K562 (cell line): ENCODE data around the gene S100A9. TPM values are rescaled to one million over a fixed set of nuclear protein-coding genes. Genes with fewer than 3 reads are reported as not detected.

ENCODE experiments used
- ATAC-seq: fragments of 200-7000 bp; cut with Tn5 transposase; 3 replicates; pipeline ENCODE4 v1.9.1; 2020; ENCODE audit warnings: moderate library complexity
- BruUV-seq: library from RNA; stranded (reverse); fragments of 400-500 nt; replicated peaks from 2 replicates; lab custom pipeline; 2021; lab: Mats Ljungman, UMichigan
- CTCF ChIA-PET: fragments of 300-600 bp; formaldehyde crosslinking; extraction: SDS; loops from one replicate; lab custom pipeline; 2021; ENCODE audit warnings: low intra/inter-chr PET ratio; lab: Yijun Ruan, JAX
- POLR2A ChIA-PET: fragments of 300-600, 350-650 bp; sonication (Branson Sonifier 250); formaldehyde crosslinking; extraction: SDS; loops from one replicate; lab custom pipeline; 2021; ENCODE audit warnings: antibody characterized with exemption, inconsistent platforms; lab: Yijun Ruan, JAX
- DNase-seq, 4 experiments: peaks; one replicate each; pipeline versions ENCODE4 v3.0.0 to v3.0.0-alpha.2; 2011 to 2018; ENCODE audit warnings: low spot score in 3 of 4, mixed read lengths in 3 of 4; ENCODE audit errors: extremely low read depth in 1 of 4
- FAIRE-seq: peaks from 2 replicates; lab custom pipeline; 2011; peaks lifted over from hg19 to GRCh38; lab: Jason Lieb, UNC
- H2AFZ ChIP-seq: 2 replicates; pipeline ENCODE4 v1.6.0; 2011; ENCODE audit warnings: low read depth, low read length, control low read depth, inconsistent platforms
- H3K27ac ChIP-seq: fragments of 200-600 bp; 3 replicates; pipeline ENCODE4 v1.8.0; 2011; ENCODE audit warnings: low read depth, mild to moderate bottlenecking, control low read depth, inconsistent platforms, low read length, moderate library complexity, mixed read lengths; ENCODE audit errors: extremely low read depth
- H3K27me3 ChIP-seq, 2 experiments: fragments of 300-600 bp in 1 of 2; 2 replicates in 1 of 2; 3 replicates in 1 of 2; pipeline versions ENCODE4 v1.6.0 to v1.8.0; 2011; ENCODE audit warnings: inconsistent platforms in 2 of 2, low read length in 2 of 2, mild to moderate bottlenecking in 1 of 2, mixed read lengths in 1 of 2, moderate library complexity in 1 of 2; ENCODE audit not compliant: control insufficient read depth in 2 of 2, insufficient read depth in 2 of 2
- H3K36me3 ChIP-seq: fragments of 300-600 bp; 3 replicates; pipeline ENCODE4 v1.8.0; 2011; ENCODE audit warnings: mild to moderate bottlenecking, low read length, inconsistent platforms; ENCODE audit not compliant: control insufficient read depth, insufficient read depth
- H3K4me1 ChIP-seq, 2 experiments: fragments of 200-600 bp in 1 of 2; replicated peaks in 1 of 2; 2 replicates in 1 of 2; 3 replicates in 1 of 2; pipeline versions ENCODE4 v1.5.1 to v1.8.0; 2011; ENCODE audit warnings: inconsistent platforms in 2 of 2, low read length in 2 of 2, mild to moderate bottlenecking in 1 of 2, mixed read lengths in 1 of 2, moderate library complexity in 1 of 2; ENCODE audit not compliant: control insufficient read depth in 2 of 2, insufficient read depth in 2 of 2
- H3K4me2 ChIP-seq: 2 replicates; pipeline ENCODE4 v1.6.1; 2011; ENCODE audit warnings: low read length, control low read depth, inconsistent platforms, mixed read lengths; ENCODE audit not compliant: insufficient read depth
- H3K4me3 ChIP-seq: fragments of 200-600 bp; sonication (generic), shearing (Covaris generic); 2 replicates; pipeline ENCODE4 v1.5.1; 2016; ENCODE audit warnings: control low read depth, inconsistent platforms
- H3K79me2 ChIP-seq: fragments of 200-600 bp; 3 replicates; pipeline ENCODE4 v1.8.0; 2011; ENCODE audit warnings: low read length, inconsistent platforms; ENCODE audit not compliant: control insufficient read depth, insufficient read depth
- H3K9ac ChIP-seq, 2 experiments: 2 replicates each; pipeline versions ENCODE4 v1.6.0 to v1.6.1; 2011; ENCODE audit warnings: low read depth in 2 of 2, low read length in 2 of 2, control low read depth in 1 of 2, inconsistent platforms in 1 of 2, mild to moderate bottlenecking in 1 of 2, mixed read lengths in 1 of 2; ENCODE audit not compliant: insufficient read depth in 1 of 2
- H3K9me1 ChIP-seq: one replicate; pipeline ENCODE4 v1.6.0; 2011; ENCODE audit warnings: inconsistent platforms, mild to moderate bottlenecking, low read length, moderate library complexity; ENCODE audit not compliant: control insufficient read depth, insufficient read depth
- H3K9me3 ChIP-seq: replicated peaks from 2 replicates; pipeline ENCODE4 v1.5.1; 2011; ENCODE audit warnings: low read depth, low read length, inconsistent platforms; ENCODE audit not compliant: control insufficient read depth, insufficient read depth
- H4K20me1 ChIP-seq: replicated peaks from 2 replicates; pipeline ENCODE4 v1.6.1; 2011; ENCODE audit warnings: low read length, inconsistent platforms, mixed read lengths; ENCODE audit not compliant: control insufficient read depth, insufficient read depth
- EWSR1 ChIP-seq: fragments of 450-650 bp; IDR thresholded peaks from 2 replicates; pipeline ENCODE4 v1.6.1; 2018; ENCODE audit warnings: borderline replicate concordance, mild to moderate bottlenecking, low read depth, moderate library complexity; ENCODE audit not compliant: partially characterized antibody
- FOXJ3 ChIP-seq: sonication (generic); formaldehyde crosslinking; IDR thresholded peaks from 2 replicates; pipeline ENCODE4 v1.4.0; 2020; ENCODE audit warnings: mild to moderate bottlenecking, missing genetic modification reagents
- FOXK1 ChIP-seq: sonication (generic); formaldehyde crosslinking; IDR thresholded peaks from 2 replicates; pipeline ENCODE4 v1.8.0; 2022; ENCODE audit warnings: missing genetic modification reagents, mild to moderate bottlenecking, borderline replicate concordance
- SIX5 ChIP-seq, 2 experiments: IDR thresholded peaks; 2 replicates each; pipeline ENCODE4 v1.6.1; 2011; ENCODE audit warnings: low read length in 2 of 2, borderline replicate concordance in 1 of 2, low read depth in 1 of 2, mild to moderate bottlenecking in 1 of 2, moderate library complexity in 1 of 2; ENCODE audit not compliant: insufficient read depth in 1 of 2
- STAT5B ChIP-seq: fragments of 250-450 bp; sonication (Bioruptor Pico); IDR thresholded peaks from 2 replicates; pipeline ENCODE4 v1.8.0; 2021; ENCODE audit warnings: mild to moderate bottlenecking, inconsistent platforms
- TCF15 ChIP-seq: fragments of 250-450 bp; sonication (Bioruptor Pico); IDR thresholded peaks from 2 replicates; pipeline ENCODE4 v1.8.0; 2022; ENCODE audit warnings: moderate library complexity, mild to moderate bottlenecking, inconsistent platforms
- ZBTB11 ChIP-seq, 3 experiments: fragments of 200-800 bp in 1 of 3; fragments of 250-450 bp in 1 of 3; fragments of 450-650 bp in 1 of 3; sonication (Bioruptor Pico) in 1 of 3; sonication (Bioruptor generic) in 1 of 3; formaldehyde crosslinking in 1 of 3; IDR thresholded peaks; 2 replicates each; pipeline versions ENCODE4 v1.6.1 to v1.8.0; 2016 to 2022; ENCODE audit warnings: mild to moderate bottlenecking in 2 of 3, missing genetic modification characterization in 2 of 3, missing compliant biosample characterization in 1 of 3, moderate library complexity in 1 of 3
- ZMIZ1 ChIP-seq, 2 experiments: fragments of 150-350 bp in 1 of 2; IDR thresholded peaks; 2 replicates each; pipeline ENCODE4 v1.6.1; 2012 to 2016; ENCODE audit warnings: low read depth in 2 of 2, low read length in 2 of 2, mild to moderate bottlenecking in 1 of 2, moderate library complexity in 1 of 2
- WGBS: fragments of 100-300 bp; shearing (Covaris generic); methylation state at CpG from one replicate; pipeline ENCODE4 v1.1.6; 2016; ENCODE audit warnings: low coverage, mixed read lengths; ENCODE audit not compliant: insufficient coverage; ENCODE audit errors: missing lambda C conversion rate; 5-methylcytosine and 5-hydroxymethylcytosine counted together
- in situ Hi-C: fragments of 300-500 bp; cut with MboI; formaldehyde crosslinking; loops from 4 replicates; pipeline ENCODE4 v1.15.0; 2018; ENCODE audit warnings: inconsistent platforms, mixed read lengths
- intact Hi-C: fragments of 100-400 bp; cut with micrococcal nuclease; formaldehyde crosslinking; loops from 2 replicates; pipeline ENCODE4 v1.14.2; 2022
- polyA plus RNA-seq, 8 experiments: library from polyadenylated mRNA; depleted of rRNA in 4 of 8; stranded (reverse) in 5 of 8; unstranded in 3 of 8; fragments of >200 nt; fragmentation: Nextera tagmentation in 2 of 8; fragmentation: Illumina TruSeq in 1 of 8; extraction: Ambion mirVana in 2 of 8; extraction: Trizol in 1 of 8; gene quantifications; 2 replicates each; pipeline versions ENCODE4 v1.2.1 to v1.2.3, GENCODE V29; 2011 to 2014; ENCODE audit warnings: inconsistent platforms in 1 of 8, missing spikeins in 1 of 8
- total RNA-seq, 7 experiments: library from RNA; depleted of rRNA in 6 of 7; stranded (reverse); fragments of >200 nt in 6 of 7; fragmentation: Illumina TruSeq in 2 of 7; extraction: Trizol in 2 of 7; gene quantifications; 2 replicates each; pipeline versions ENCODE4 v1.2.1 to v1.2.3, GENCODE V29; 2011 to 2021; ENCODE audit warnings: low replicate concordance in 1 of 7

Gene S100A9
- total and polyA plus RNA-seq, 9 of the 15 experiments (the other 6 are each of a cell fraction or from before 2014, with no cell fraction given): 0.80 TPM; not detected in 8

- Histone ChIP-seq H3K36me3 (no peaks in the 10 kb centered on the region), H3K27me3 (peaks cover 8 to 42% of the 10 kb centered on the region in 2 experiments; a peak in 4 of 5 replicates), H3K9me3 (no peaks in the 10 kb centered on the region), H2AFZ (no peak within 1 kb of the TSS), H3K4me1 (peaks cover 0 to 6% of the 10 kb centered on the region in 2 experiments; a peak in 1 of 5 replicates), H4K20me1 (peaks cover 3% of the 10 kb centered on the region; the same call in 1 of the 2 replicates), H3K79me2 (no peaks in the 10 kb centered on the region), H3K4me3 (no peak within 1 kb of the TSS), H3K4me2 (no peak within 1 kb of the TSS), H3K9ac (no peak within 1 kb of the TSS; a peak in 1 of 4 replicates), H3K9me1 (no peaks in the 10 kb centered on the region), H3K27ac (no peak within 1 kb of the TSS)
- DNase-seq: no peak
- no TSS peak for BruUV-seq
- in situ Hi-C loops: no loop called here
- CTCF ChIA-PET: no interaction called here
- no peak for FAIRE-seq
- ATAC-seq: no peak
- 3% methylated on average over 7 of the region's 7 CpGs for WGBS
- POLR2A ChIA-PET: no interaction called here
- no peak for TF ChIP-seq ZMIZ1 (IDR thresholded peaks at IDR 0.05; ENCODE audit: low read depth in 2 of 2, low read length in 2 of 2)
- no peak for TF ChIP-seq ZBTB11 (CRISPR knock-in tag; IDR thresholded peaks at IDR 0.05)
- TF ChIP-seq FOXK1 (CRISPR knock-in tag): no peak
- TF ChIP-seq TCF15 (CRISPR knock-in tag): no peak
- no peak for TF ChIP-seq SIX5 (IDR thresholded peaks at IDR 0.05; ENCODE audit: borderline replicate concordance in 1 of 2, insufficient read depth in 1 of 2, low read depth in 1 of 2, low read length in 2 of 2)
- TF ChIP-seq EWSR1: no peak
- TF ChIP-seq STAT5B (CRISPR knock-in tag): no peak
- TF ChIP-seq FOXJ3 (CRISPR knock-in tag): no peak
- intact Hi-C loops: no loop called here
These were observed 33.5 kb downstream of the S100A9 start, which contains the start of gene S100A8 for GRCh38 chr1:153390938-153391710. Gene S100A8, minus strand, starts transcription at chr1:153391073. Its CDS starts 538 bp downstream, at chr1:153390535.
